ENCODE data around the gene TOPBP1. TPM values are rescaled to one million over a fixed set of nuclear protein-coding genes. Genes with fewer than 3 reads are reported as not detected.

The TOPBP1 gene
- total and polyA plus RNA-seq, 2 experiments from 2014 or later = 15.8 to 42.2 TPM

DNA sequence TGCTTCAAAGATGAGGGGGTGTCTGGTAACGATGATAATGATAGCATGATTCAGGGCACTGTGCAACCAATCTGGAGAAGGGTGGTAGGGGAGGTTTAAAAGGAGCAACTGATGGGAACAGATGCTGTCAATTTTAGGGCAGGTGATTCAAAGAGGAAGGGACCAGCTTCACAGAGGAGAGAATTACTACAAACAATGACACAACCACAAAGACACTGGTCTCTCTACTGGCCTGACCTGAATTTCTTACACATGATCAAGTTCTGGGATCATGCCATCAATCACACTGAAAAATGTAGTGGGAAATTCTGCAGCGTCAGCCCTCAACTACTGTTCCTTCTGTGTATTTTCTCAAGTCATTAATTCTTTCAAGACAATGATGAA lies 90.8 kb downstream of the TOPBP1 start:
- Histone ChIP-seq H3K27ac (ENCODE audit: low read depth) (no peak overlapping the region), H3F3A (replicated peaks; ENCODE audit: low read depth) (no peaks in the 10 kb centered on the region), H3K79me2 (replicated peaks; ENCODE audit: insufficient read depth) (peaks cover 17% of the 10 kb centered on the region), H3K4me1 (ENCODE audit: insufficient read depth) (peaks cover 19% of the 10 kb centered on the region), H3K27me3 (ENCODE audit: insufficient read depth) (no peaks in the 10 kb centered on the region), H3K4me3 (no peak overlapping the region), H3K36me3 (ENCODE audit: insufficient read depth) (peaks cover 7% of the 10 kb centered on the region), H3K9me2 (ENCODE audit: insufficient read depth) (no peaks in the 10 kb centered on the region), H2AFZ (no peak overlapping the region), H4K20me1 (replicated peaks; ENCODE audit: insufficient read depth) (peaks cover 15% of the 10 kb centered on the region), H3K4me2 (no peak overlapping the region)
- Mint-ChIP-seq H3K9me3 (no peaks in the 10 kb centered on the region), H3K36me3 (ENCODE audit: low read depth) (peaks cover 15% of the 10 kb centered on the region), H3K4me3 (no peak overlapping the region), H3K27me3 (ENCODE audit: insufficient read depth, low read depth, poor library complexity) (peaks cover 7% of the 10 kb centered on the region), H3K27ac (no peak overlapping the region), H3K4me1 (peaks cover 16% of the 10 kb centered on the region; the same call in 2 of the 3 replicates)
- DNase-seq (ENCODE audit: low spot score) = no peak
- TF ChIP-seq, protein P1, sequence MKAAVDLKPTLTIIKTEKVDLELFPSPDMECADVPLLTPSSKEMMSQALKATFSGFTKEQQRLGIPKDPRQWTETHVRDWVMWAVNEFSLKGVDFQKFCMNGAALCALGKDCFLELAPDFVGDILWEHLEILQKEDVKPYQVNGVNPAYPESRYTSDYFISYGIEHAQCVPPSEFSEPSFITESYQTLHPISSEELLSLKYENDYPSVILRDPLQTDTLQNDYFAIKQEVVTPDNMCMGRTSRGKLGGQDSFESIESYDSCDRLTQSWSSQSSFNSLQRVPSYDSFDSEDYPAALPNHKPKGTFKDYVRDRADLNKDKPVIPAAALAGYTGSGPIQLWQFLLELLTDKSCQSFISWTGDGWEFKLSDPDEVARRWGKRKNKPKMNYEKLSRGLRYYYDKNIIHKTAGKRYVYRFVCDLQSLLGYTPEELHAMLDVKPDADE (IDR thresholded peaks at IDR 0.05) = no peak
- TF ChIP-seq CREB1 (CRISPR knock-in tag; IDR thresholded peaks at IDR 0.05; ENCODE audit: low read depth) (no peak), CTCF (conservative IDR thresholded peaks at IDR 0.05; ENCODE audit: low read depth in 2 of 2) (no peak), POLR2AphosphoS5 (IDR thresholded peaks at IDR 0.05; ENCODE audit: low read depth) (no peak), ZNF331 (CRISPR knock-in tag; IDR thresholded peaks at IDR 0.05; ENCODE audit: low read depth) (no peak), NANOG (IDR thresholded peaks at IDR 0.05; ENCODE audit: borderline replicate concordance) (no peak), JUNB (IDR thresholded peaks at IDR 0.05; ENCODE audit: unreplicated experiment) (no peak), EZH2 (IDR thresholded peaks at IDR 0.05; ENCODE audit: low read depth, unreplicated experiment) (no peak), STAT1 (IDR thresholded peaks at IDR 0.05; ENCODE audit: unreplicated experiment) (no peak), EZH2phosphoT487 (IDR thresholded peaks at IDR 0.05; ENCODE audit: unreplicated experiment) (no peak), ZNF114 (CRISPR knock-in tag; IDR thresholded peaks at IDR 0.05) (no peak), REST (IDR thresholded peaks at IDR 0.05; ENCODE audit: unreplicated experiment) (no peak)
- TF ChIP-seq, protein P2, sequence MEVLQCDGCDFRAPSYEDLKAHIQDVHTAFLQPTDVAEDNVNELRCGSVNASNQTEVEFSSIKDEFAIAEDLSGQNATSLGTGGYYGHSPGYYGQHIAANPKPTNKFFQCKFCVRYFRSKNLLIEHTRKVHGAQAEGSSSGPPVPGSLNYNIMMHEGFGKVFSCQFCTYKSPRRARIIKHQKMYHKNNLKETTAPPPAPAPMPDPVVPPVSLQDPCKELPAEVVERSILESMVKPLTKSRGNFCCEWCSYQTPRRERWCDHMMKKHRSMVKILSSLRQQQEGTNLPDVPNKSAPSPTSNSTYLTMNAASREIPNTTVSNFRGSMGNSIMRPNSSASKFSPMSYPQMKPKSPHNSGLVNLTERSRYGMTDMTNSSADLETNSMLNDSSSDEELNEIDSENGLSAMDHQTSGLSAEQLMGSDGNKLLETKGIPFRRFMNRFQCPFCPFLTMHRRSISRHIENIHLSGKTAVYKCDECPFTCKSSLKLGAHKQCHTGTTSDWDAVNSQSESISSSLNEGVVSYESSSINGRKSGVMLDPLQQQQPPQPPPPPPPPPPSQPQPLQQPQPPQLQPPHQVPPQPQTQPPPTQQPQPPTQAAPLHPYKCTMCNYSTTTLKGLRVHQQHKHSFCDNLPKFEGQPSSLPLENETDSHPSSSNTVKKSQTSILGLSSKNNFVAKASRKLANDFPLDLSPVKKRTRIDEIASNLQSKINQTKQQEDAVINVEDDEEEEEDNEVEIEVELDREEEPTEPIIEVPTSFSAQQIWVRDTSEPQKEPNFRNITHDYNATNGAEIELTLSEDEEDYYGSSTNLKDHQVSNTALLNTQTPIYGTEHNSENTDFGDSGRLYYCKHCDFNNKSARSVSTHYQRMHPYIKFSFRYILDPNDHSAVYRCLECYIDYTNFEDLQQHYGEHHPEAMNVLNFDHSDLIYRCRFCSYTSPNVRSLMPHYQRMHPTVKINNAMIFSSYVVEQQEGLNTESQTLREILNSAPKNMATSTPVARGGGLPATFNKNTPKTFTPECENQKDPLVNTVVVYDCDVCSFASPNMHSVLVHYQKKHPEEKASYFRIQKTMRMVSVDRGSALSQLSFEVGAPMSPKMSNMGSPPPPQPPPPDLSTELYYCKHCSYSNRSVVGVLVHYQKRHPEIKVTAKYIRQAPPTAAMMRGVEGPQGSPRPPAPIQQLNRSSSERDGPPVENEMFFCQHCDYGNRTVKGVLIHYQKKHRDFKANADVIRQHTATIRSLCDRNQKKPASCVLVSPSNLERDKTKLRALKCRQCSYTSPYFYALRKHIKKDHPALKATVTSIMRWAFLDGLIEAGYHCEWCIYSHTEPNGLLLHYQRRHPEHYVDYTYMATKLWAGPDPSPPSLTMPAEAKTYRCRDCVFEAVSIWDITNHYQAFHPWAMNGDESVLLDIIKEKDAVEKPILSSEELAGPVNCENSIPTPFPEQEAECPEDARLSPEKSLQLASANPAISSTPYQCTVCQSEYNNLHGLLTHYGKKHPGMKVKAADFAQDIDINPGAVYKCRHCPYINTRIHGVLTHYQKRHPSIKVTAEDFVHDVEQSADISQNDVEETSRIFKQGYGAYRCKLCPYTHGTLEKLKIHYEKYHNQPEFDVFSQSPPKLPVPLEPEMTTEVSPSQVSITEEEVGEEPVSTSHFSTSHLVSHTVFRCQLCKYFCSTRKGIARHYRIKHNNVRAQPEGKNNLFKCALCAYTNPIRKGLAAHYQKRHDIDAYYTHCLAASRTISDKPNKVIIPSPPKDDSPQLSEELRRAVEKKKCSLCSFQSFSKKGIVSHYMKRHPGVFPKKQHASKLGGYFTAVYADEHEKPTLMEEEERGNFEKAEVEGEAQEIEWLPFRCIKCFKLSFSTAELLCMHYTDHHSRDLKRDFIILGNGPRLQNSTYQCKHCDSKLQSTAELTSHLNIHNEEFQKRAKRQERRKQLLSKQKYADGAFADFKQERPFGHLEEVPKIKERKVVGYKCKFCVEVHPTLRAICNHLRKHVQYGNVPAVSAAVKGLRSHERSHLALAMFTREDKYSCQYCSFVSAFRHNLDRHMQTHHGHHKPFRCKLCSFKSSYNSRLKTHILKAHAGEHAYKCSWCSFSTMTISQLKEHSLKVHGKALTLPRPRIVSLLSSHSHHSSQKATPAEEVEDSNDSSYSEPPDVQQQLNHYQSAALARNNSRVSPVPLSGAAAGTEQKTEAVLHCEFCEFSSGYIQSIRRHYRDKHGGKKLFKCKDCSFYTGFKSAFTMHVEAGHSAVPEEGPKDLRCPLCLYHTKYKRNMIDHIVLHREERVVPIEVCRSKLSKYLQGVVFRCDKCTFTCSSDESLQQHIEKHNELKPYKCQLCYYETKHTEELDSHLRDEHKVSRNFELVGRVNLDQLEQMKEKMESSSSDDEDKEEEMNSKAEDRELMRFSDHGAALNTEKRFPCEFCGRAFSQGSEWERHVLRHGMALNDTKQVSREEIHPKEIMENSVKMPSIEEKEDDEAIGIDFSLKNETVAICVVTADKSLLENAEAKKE (CRISPR knock-in tag; IDR thresholded peaks at IDR 0.05) = no peak
- no peak for ATAC-seq
